ENCODE measurements around the gene HTR2A. TPM values are rescaled to one million over a fixed set of nuclear protein-coding genes. Genes with fewer than 3 reads are reported as not detected.

The HTR2A gene
- polyA plus RNA-seq, 1 experiment, result 0.02 TPM

DNA sequence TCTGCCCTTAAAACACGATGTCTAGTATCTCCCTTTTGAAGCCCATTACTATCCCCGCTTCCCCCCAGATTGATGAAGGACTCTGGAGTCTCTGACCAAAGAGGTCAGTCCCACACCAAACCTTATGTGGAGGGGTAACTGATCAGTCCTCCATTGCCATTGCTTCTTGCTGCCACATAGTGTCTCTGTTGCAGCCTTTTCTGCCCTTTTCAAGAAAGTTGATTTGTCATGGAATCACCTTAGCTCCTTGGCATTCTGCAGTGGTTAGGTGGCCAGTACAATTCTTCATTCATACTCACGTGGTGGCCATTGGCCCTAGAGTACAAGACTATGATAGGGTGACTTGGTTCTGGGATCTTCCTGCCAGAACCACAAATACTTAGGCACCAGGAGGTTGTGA is 8.4 kb upstream of the HTR2A start:
- H3K27ac ChIP-seq (ENCODE audit: low read depth, low read length), result no peak overlapping the region
- ChIA-PET CTCF (interaction anchor here (2.1 kb wide), 1 partner anchor 11 kb away, joined by 8 read pairs; no protein-coding TSS in a partner anchor), POLR2A (no interaction called here)
- no peaks in the 10 kb centered on the region for H3K9me3 ChIP-seq (ENCODE audit: control insufficient read depth, insufficient read depth, low read length)
- no peak for DNase-seq (ENCODE audit: low read depth, low spot score)
- TF ChIP-seq, protein P1, sequence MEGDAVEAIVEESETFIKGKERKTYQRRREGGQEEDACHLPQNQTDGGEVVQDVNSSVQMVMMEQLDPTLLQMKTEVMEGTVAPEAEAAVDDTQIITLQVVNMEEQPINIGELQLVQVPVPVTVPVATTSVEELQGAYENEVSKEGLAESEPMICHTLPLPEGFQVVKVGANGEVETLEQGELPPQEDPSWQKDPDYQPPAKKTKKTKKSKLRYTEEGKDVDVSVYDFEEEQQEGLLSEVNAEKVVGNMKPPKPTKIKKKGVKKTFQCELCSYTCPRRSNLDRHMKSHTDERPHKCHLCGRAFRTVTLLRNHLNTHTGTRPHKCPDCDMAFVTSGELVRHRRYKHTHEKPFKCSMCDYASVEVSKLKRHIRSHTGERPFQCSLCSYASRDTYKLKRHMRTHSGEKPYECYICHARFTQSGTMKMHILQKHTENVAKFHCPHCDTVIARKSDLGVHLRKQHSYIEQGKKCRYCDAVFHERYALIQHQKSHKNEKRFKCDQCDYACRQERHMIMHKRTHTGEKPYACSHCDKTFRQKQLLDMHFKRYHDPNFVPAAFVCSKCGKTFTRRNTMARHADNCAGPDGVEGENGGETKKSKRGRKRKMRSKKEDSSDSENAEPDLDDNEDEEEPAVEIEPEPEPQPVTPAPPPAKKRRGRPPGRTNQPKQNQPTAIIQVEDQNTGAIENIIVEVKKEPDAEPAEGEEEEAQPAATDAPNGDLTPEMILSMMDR (IDR thresholded peaks at IDR 0.05; ENCODE audit: low read depth, low read length), result peak; percentile 35; the same call in 1 of the 2 replicates
- no peaks in the 10 kb centered on the region for H3K27me3 ChIP-seq (ENCODE audit: control insufficient read depth, insufficient read depth, low read length)
- no peak overlapping the region for H3K4me3 ChIP-seq (ENCODE audit: low read depth, low read length)

DNA sequence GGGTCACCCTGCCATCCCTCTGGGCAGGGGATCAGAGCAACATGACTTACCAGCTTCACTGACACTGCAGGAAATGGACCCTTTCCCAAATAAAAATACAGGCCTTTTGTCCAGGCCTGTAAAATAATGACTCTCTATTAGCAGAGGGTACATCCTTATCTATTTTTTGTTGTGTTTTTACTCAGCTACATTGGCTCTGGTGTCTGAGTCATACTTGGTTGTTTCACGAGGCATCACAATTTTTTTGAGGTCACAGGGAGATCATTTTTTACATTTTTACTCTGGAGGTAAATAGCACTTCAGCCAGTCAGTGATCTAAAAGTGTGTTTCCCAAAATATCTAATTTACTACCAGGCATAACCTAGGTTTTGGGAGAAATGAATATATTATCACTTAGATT is 6.9 kb upstream of the HTR2A start:
- Histone ChIP-seq H3K27me3 (ENCODE audit: control insufficient read depth, insufficient read depth, low read length) (no peaks in the 10 kb centered on the region), H3K9me3 (ENCODE audit: control insufficient read depth, insufficient read depth, low read length) (no peaks in the 10 kb centered on the region), H3K4me3 (ENCODE audit: low read depth, low read length) (no peak overlapping the region), H3K27ac (ENCODE audit: low read depth, low read length) (no peak overlapping the region)
- no peak for DNase-seq (ENCODE audit: low read depth, low spot score)
- TF ChIP-seq, protein P1 (IDR thresholded peaks at IDR 0.05; ENCODE audit: low read depth, low read length), result no peak
- ChIA-PET POLR2A (no interaction called here), CTCF (interaction anchor here (0.6 to 2.6 kb wide), 2 partner anchors 10 to 16 kb away, joined by 3 to 13 read pairs; no protein-coding TSS in a partner anchor)

DNA sequence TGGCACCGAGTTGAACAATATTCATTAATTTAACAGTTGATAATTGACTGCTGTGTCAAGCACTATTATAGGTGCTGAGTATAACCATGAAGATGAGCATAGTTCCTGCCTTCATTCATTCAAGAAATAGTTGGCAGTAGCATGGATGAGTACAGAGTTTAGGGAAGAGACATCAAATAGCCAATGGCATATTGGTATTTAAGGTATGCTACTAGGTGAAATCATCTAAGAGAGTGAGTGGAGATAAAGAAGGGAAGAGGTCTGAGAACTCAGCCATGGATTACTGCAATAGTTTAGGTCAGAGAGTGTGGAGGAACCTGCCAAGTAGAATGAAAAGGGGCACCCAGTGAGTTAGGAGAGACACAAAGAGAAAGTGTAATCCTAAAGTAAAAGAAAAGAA is 4.9 kb upstream of the HTR2A start:
- TF ChIP-seq, protein P1 (IDR thresholded peaks at IDR 0.05; ENCODE audit: low read depth, low read length), result no peak
- Histone ChIP-seq H3K4me3 (ENCODE audit: low read depth, low read length) (no peak overlapping the region), H3K27me3 (ENCODE audit: control insufficient read depth, insufficient read depth, low read length) (peaks cover under 1% of the 10 kb centered on the region), H3K9me3 (ENCODE audit: control insufficient read depth, insufficient read depth, low read length) (no peaks in the 10 kb centered on the region), H3K27ac (ENCODE audit: low read depth, low read length) (no peak overlapping the region)
- ChIA-PET POLR2A (no interaction called here), CTCF (interaction anchor here (2.6 kb wide), 1 partner anchor 8 kb away, joined by 13 read pairs; no protein-coding TSS in a partner anchor)
- DNase-seq (ENCODE audit: low read depth, low spot score), result no peak

DNA sequence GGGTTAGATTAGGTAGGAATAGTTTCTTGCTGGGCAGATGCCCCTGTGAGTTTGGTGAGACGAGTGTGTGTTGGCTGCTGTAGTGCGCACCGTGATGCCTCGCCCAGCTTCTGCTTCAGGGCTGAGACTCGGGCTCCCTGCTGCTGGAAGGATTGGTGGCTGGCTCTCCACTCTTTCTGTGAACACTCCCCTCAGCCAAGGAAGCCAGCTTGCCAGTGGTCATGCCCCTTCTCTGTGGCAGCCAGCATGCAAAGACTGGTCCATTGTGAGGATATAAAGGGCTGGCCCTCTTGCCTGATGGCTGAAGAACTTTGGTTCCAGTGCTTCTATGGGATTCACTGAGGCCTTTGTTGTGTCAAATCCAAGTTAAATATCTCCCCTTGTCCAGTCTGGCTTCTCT is 2.9 kb upstream of the HTR2A start:
- Histone ChIP-seq H3K27ac (ENCODE audit: low read depth, low read length) (no peak overlapping the region), H3K4me3 (ENCODE audit: low read depth, low read length) (no peak overlapping the region), H3K9me3 (ENCODE audit: control insufficient read depth, insufficient read depth, low read length) (no peaks in the 10 kb centered on the region), H3K27me3 (ENCODE audit: control insufficient read depth, insufficient read depth, low read length) (peaks cover 5% of the 10 kb centered on the region)
- ChIA-PET POLR2A (no interaction called here), CTCF (no interaction called here)
- DNase-seq (ENCODE audit: low read depth, low spot score), result no peak
- TF ChIP-seq, protein P1 (IDR thresholded peaks at IDR 0.05; ENCODE audit: low read depth, low read length), result no peak

DNA sequence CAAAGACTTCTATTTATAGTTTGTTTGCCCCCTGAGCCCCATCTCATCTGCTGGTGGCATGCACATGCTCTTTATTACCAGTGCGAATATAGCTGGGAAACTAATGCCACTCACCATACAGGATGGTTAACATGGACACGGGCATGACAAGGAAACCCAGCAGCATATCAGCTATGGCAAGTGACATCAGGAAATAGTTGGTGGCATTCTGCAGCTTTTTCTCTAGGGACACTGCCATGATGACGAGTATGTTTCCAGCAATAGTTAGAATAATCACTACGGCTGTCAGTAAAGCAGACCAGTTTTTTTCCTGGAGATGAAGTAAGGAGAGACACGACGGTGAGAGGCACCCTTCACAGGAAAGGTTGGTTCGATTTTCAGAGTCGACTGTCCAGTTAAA is 1.5 kb downstream of the HTR2A start:
- H3K27me3 ChIP-seq (ENCODE audit: control insufficient read depth, insufficient read depth, low read length), result peaks cover 10% of the 10 kb centered on the region
- POLR2A ChIA-PET, result no interaction called here
- no peaks in the 10 kb centered on the region for H3K9me3 ChIP-seq (ENCODE audit: control insufficient read depth, insufficient read depth, low read length)
- H3K4me3 ChIP-seq (ENCODE audit: low read depth, low read length), result no peak overlapping the region
- H3K27ac ChIP-seq (ENCODE audit: low read depth, low read length), result no peak overlapping the region
- DNase-seq (ENCODE audit: low read depth, low spot score), result no peak
- TF ChIP-seq, protein P1 (IDR thresholded peaks at IDR 0.05; ENCODE audit: low read depth, low read length), result no peak
- CTCF ChIA-PET, result interaction anchor here (0.8 to 3.3 kb wide), 9 partner anchors 12 to 717 kb away, joined by 3 to 23 read pairs (median 5); no protein-coding TSS in a partner anchor
